Measurements from ENCODE around the gene NHERF1.

Gene NHERF1

DNA sequence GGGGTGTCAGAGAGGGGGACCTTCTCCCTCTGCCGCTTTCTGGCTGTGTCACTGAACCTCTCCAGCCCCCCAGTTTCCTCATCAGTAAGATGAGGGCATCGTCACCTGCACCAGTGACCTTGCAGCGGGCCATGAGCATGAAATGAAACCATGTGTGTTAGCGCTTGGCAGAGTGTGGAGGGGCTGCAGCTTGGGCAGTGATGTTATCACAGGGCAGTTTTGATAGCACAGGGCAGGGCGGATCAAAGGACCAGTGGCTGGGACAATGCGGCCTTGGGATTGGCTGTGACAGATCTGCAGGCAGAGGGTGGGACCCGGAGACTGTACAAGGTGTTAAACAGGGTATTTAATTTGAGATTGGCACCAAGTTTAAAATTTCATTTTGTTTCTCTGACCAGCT is 66.6 kb downstream of the NHERF1 start:
- DNase-seq = no peak

DNA sequence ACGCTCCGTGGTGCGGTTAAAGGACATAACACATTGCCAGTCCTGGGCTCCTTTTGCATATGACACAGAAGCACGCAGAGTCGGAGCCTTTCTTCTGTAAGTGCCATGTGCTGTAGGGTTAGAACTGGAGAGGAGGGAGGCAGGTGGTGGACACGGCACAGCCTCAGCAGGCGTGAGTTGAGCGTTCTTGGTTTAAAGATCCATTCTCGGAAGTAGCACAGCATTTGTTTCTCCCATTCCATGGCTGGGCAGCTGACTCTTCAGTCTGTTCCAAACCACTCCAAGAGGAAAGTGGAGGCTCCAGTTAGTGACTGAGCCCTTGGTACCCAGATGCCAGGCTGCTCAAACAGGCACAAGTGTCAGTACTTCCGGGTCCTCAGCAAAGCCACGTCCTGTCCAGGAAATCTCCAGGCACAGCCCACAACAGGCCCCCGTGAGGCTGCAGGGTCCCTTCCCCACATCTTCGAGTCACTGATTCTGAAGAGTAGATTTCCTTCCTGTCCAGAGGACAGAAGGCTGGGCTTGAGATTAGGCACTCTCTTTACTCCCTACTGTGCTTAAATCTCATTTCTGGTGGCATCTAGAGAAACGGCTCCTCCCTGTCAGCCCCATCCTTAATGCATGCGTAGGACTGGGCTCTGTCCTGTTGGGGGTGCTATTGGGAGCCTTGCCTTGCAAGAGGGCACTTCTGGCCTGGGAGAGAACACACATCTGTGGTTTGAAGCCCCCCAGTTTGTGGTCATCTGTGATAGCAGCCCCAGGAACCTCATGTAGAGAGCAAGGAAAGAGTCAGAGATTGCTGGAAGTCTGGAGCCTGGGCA is 67.3 kb downstream of the NHERF1 start:
- DNase-seq = no peak

DNA sequence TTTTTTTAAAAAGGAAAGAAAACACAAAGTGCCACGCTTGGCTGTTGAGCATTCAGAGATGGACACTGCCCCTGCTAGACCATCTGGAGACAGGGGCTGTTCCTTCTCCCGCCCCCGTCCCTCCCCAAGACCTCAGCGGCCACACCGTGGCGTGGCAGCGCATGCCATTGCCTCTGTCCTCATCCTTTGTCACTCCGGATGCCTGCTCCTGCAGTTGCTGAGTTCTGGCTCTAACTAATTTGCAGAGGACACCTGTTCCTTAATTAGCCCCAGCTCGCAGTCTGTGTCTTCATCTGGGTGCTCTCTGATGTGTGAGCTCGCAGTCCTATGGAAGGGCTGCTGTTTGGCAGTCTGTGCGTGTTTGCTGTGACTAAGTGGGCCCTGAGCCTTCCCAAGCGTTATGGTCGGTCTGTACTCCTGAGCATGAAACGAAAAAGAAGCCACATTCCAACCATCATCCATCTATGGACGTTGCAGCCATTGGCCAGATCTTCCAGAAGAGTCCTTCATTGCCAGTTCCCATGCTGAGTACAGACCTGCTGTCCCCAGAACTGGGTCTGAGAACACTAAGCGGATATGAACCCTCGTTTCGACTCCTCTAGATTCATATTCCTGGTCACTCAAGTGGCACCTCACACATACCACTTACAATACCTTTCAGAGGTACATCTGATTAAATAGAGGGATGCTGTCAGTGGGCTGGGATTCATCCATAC is 68.6 kb downstream of the NHERF1 start:
- DNase-seq = no peak

DNA sequence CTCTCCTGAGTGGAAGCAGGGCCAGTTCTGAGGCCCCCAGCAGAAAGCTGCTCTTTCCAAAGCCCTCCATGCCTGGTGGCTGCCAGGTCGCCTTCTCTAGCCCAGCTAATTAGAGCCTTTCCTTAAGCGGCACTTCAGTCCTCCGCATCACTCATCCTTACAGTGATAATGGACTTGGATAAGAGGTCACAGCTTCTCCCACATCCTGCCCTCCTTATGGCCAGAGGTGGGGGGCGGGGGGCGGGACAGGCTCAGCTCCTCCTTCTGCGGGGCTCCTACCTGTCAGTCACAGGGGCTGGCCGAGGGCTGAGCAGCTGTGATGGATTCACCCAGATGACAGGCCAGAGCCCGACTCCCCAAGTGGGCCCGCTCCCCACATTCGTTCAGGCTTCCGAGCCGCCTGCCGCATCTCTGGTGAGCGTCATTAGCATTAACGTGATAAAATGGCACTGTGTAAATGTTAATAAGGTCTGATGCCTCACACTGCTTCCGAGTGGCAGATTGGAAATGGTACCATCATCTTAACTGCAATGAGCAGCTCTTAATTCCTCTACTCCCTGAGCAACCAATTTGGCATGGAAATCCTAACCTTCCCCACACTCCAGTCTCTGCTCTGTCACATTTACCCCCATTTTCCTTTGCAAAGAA is 70.0 kb downstream of the NHERF1 start:
- DNase-seq = no peak
